Naive thymus-derived CD4-positive, alpha-beta T cell (primary cell): ENCODE measurements around the gene LPP. TPM values are rescaled to one million over a fixed set of nuclear protein-coding genes. Genes with fewer than 3 reads are reported as not detected.

Experiments
- ATAC-seq: fragments of 150-1000 bp; cut with Tn5 transposase; 2 replicates; pipeline ENCODE4 v1.10.0; 2021; ENCODE audit warnings: mild to moderate bottlenecking, moderate library complexity
- CTCF ChIA-PET: fragments of 350-600 bp; sonication (Branson Sonifier 250); formaldehyde crosslinking; loops from one replicate; lab custom pipeline; 2021; ENCODE audit warnings: antibody characterized with exemption; lab: Charles Lee
- POLR2A ChIA-PET: fragments of 350-600 bp; sonication (Branson Sonifier 250); formaldehyde crosslinking; loops from one replicate; lab custom pipeline; 2021; ENCODE audit warnings: antibody characterized with exemption, inconsistent platforms; lab: Charles Lee
- DNase-seq, 9 donors: peaks; one replicate each; pipeline versions ENCODE4 v3.0.0 to v3.0.0-alpha.2; 2020 to 2022; ENCODE audit warnings: mixed read lengths in 1 of 9
- H3K27ac ChIP-seq: one replicate; pipeline ENCODE4 v1.7.0; 2013; ENCODE audit warnings: mild to moderate bottlenecking, low read depth, low read length, moderate library complexity
- H3K27me3 ChIP-seq, 2 donors: one replicate each; pipeline ENCODE4 v1.7.0; 2013; ENCODE audit warnings: low read length in 2 of 2, mild to moderate bottlenecking in 2 of 2, moderate library complexity in 2 of 2; ENCODE audit not compliant: control insufficient read depth in 2 of 2, insufficient read depth in 2 of 2
- H3K36me3 ChIP-seq, 3 experiments: 1 replicate in 2 of 3; 2 replicates in 1 of 3; pipeline ENCODE4 v1.7.0; 2013; ENCODE audit warnings: low read length in 3 of 3, mild to moderate bottlenecking in 3 of 3, moderate library complexity in 1 of 3; ENCODE audit not compliant: insufficient read depth in 3 of 3, control insufficient read depth in 2 of 3
- H3K4me1 ChIP-seq, 2 donors: one replicate each; pipeline ENCODE4 v1.7.0; 2013; ENCODE audit warnings: low read length in 2 of 2, mild to moderate bottlenecking in 2 of 2, moderate library complexity in 1 of 2; ENCODE audit not compliant: control insufficient read depth in 2 of 2, insufficient read depth in 2 of 2
- H3K4me3 ChIP-seq: 2 replicates; pipeline ENCODE4 v1.7.0; 2013; ENCODE audit warnings: mild to moderate bottlenecking, low read length
- H3K9me3 ChIP-seq, 3 experiments: 1 replicate in 2 of 3; 2 replicates in 1 of 3; pipeline ENCODE4 v1.7.0; 2013; ENCODE audit warnings: low read length in 3 of 3; ENCODE audit not compliant: control insufficient read depth in 2 of 3
- H3K27ac Mint-ChIP-seq, 9 donors: one replicate each; pipeline ENCODE4 v1.8.0; 2020 to 2022; ENCODE audit warnings: mixed read lengths in 9 of 9, mild to moderate bottlenecking in 8 of 9, moderate library complexity in 5 of 9, inconsistent platforms in 2 of 9
- H3K27me3 Mint-ChIP-seq, 5 donors: one replicate each; pipeline ENCODE4 v1.8.0; 2021 to 2022; ENCODE audit warnings: mixed read lengths in 5 of 5, mild to moderate bottlenecking in 1 of 5
- H3K36me3 Mint-ChIP-seq, 5 donors: one replicate each; pipeline ENCODE4 v1.8.0; 2020 to 2022; ENCODE audit warnings: mixed read lengths in 5 of 5, mild to moderate bottlenecking in 3 of 5, inconsistent platforms in 1 of 5
- H3K4me1 Mint-ChIP-seq, 7 donors: one replicate each; pipeline ENCODE4 v1.8.0; 2020 to 2022; ENCODE audit warnings: mixed read lengths in 7 of 7, mild to moderate bottlenecking in 3 of 7, inconsistent platforms in 1 of 7
- H3K4me3 Mint-ChIP-seq, 10 donors: one replicate each; pipeline ENCODE4 v1.8.0; 2020 to 2022; ENCODE audit warnings: mild to moderate bottlenecking in 10 of 10, mixed read lengths in 10 of 10, moderate library complexity in 6 of 10, inconsistent platforms in 2 of 10
- H3K9me3 Mint-ChIP-seq, 11 donors: one replicate each; pipeline ENCODE4 v1.8.0; 2020 to 2022; ENCODE audit warnings: mixed read lengths in 11 of 11, mild to moderate bottlenecking in 4 of 11, inconsistent platforms in 1 of 11, moderate library complexity in 1 of 11
- intact Hi-C, 2 donors: fragments of 100-400 bp; cut with micrococcal nuclease; formaldehyde crosslinking; loops; one replicate each; pipeline ENCODE4 v1.15.1; 2023
- polyA plus RNA-seq, 2 donors: library from polyadenylated mRNA; unstranded; fragments of 300-500 nt; fragmentation: Illumina TruSeq; gene quantifications; one replicate each; pipeline ENCODE4 v1.2.3, GENCODE V29; 2021
- total RNA-seq, 6 experiments: library from RNA in 5 of 6; stranded (reverse) in 5 of 6; gene quantifications; 1 replicate in 5 of 6; 2 replicates in 1 of 6; pipeline ENCODE4 v1.2.3 and lab custom pipeline; 2021 to 2026

The LPP gene
- total and polyA plus RNA-seq, 7 experiments from 2014 or later = 10.3 to 95.2 (median 19.5) TPM

DNA sequence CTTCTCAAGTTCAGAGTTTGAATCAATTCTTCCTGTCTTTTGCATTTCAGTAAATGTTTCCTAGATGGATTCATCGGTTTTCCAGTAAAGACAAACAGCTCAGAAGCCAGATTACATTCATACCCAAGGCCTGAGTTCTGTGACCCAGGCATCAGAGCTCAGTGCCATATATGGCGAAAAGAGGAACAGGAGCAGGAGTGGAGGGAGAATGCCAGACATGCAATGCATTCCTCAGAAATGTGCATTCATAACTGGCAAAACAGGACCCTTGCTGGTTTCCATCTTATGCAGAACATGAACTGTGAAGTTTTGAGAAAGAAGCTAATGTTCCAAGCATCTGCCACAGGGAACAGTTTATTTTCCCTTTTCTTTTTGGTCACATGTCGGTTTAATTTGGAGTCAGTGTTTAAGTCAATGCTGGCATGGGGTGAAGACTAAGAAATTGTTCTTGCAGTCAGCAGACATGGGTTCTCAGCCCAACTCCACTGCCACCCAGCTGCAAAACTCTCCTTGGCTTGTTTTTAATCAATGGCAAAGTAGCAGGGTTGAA, 116.5 kb downstream of the LPP start:
- intact Hi-C loops = no loop called here
- ChIA-PET CTCF (no interaction called here), POLR2A (no interaction called here)
- Mint-ChIP-seq H3K27me3 (no peaks in the 10 kb centered on the region), H3K9me3 (no peaks in the 10 kb centered on the region), H3K36me3 (peaks cover 0 to 29% (median 14%) of the 10 kb centered on the region in 5 donors), H3K4me1 (peaks cover 0 to 36% (median 10%) of the 10 kb centered on the region in 7 donors), H3K4me3 (no peak overlapping the region), H3K27ac (peak overlapping the region in 2 of 9 donors; percentile 40 to 42)
- Histone ChIP-seq H3K36me3 (no peaks in the 10 kb centered on the region), H3K27ac (no peak overlapping the region), H3K4me3 (no peak overlapping the region), H3K4me1 (no peaks in the 10 kb centered on the region), H3K27me3 (no peaks in the 10 kb centered on the region), H3K9me3 (no peaks in the 10 kb centered on the region)
- no peak for DNase-seq
- peak; percentile 49 for ATAC-seq

GRCh38 chr3:188271226-188271914, 117.4 kb downstream of the LPP start:
- Histone ChIP-seq H3K4me1 (no peaks in the 10 kb centered on the region), H3K27ac (no peak overlapping the region), H3K4me3 (no peak overlapping the region), H3K36me3 (no peaks in the 10 kb centered on the region), H3K27me3 (no peaks in the 10 kb centered on the region), H3K9me3 (no peaks in the 10 kb centered on the region)
- CTCF ChIA-PET = no interaction called here
- DNase-seq (no peak), ATAC-seq (no peak)
- H3K36me3 Mint-ChIP-seq = peaks cover 0 to 31% (median 18%) of the 10 kb centered on the region in 5 donors
- H3K27ac Mint-ChIP-seq = peak overlapping the region in 1 of 9 donors; percentile 42
- intact Hi-C loops = no loop called here
- H3K27me3 Mint-ChIP-seq = no peaks in the 10 kb centered on the region
- POLR2A ChIA-PET = no interaction called here
- peaks cover 0 to 36% (median 10%) of the 10 kb centered on the region in 7 donors for H3K4me1 Mint-ChIP-seq
- no peak overlapping the region for H3K4me3 Mint-ChIP-seq
- no peaks in the 10 kb centered on the region for H3K9me3 Mint-ChIP-seq

GRCh38 chr3:188272481-188273372, 118.8 kb downstream of the LPP start:
- Mint-ChIP-seq H3K4me1 (peaks cover 0 to 31% (median 12%) of the 10 kb centered on the region in 7 donors), H3K36me3 (peaks cover 0 to 32% (median 20%) of the 10 kb centered on the region in 5 donors), H3K9me3 (no peaks in the 10 kb centered on the region), H3K27ac (no peak overlapping the region), H3K4me3 (no peak overlapping the region), H3K27me3 (no peaks in the 10 kb centered on the region)
- ChIA-PET POLR2A (no interaction called here), CTCF (no interaction called here)
- H3K4me1 ChIP-seq = no peaks in the 10 kb centered on the region
- ATAC-seq (no peak), DNase-seq (no peak)
- no peaks in the 10 kb centered on the region for H3K9me3 ChIP-seq
- no peak overlapping the region for H3K4me3 ChIP-seq
- H3K27ac ChIP-seq = no peak overlapping the region
- intact Hi-C loops = no loop called here
- H3K27me3 ChIP-seq = no peaks in the 10 kb centered on the region
- no peaks in the 10 kb centered on the region for H3K36me3 ChIP-seq

- Mint-ChIP-seq H3K9me3 (no peaks in the 10 kb centered on the region), H3K36me3 (peaks cover 0 to 35% (median 20%) of the 10 kb centered on the region in 5 donors), H3K27ac (no peak overlapping the region), H3K4me1 (peaks cover 0 to 33% (median 16%) of the 10 kb centered on the region in 7 donors), H3K27me3 (no peaks in the 10 kb centered on the region), H3K4me3 (no peak overlapping the region)
- intact Hi-C loops = no loop called here
- H3K27ac ChIP-seq = no peak overlapping the region
- H3K27me3 ChIP-seq = no peaks in the 10 kb centered on the region
- CTCF ChIA-PET = no interaction called here
- no peaks in the 10 kb centered on the region for H3K9me3 ChIP-seq
- ATAC-seq (no peak), DNase-seq (no peak)
- H3K36me3 ChIP-seq = no peaks in the 10 kb centered on the region
- POLR2A ChIA-PET = interaction anchor here (0.5 to 0.6 kb wide), 2 partner anchors 11 to 529 kb away, joined by 3 read pairs; no protein-coding TSS in a partner anchor
- H3K4me3 ChIP-seq = no peak overlapping the region
- H3K4me1 ChIP-seq = no peaks in the 10 kb centered on the region
These were observed 120.4 kb downstream of the LPP start for GRCh38 chr3:188274249-188274915.

DNA sequence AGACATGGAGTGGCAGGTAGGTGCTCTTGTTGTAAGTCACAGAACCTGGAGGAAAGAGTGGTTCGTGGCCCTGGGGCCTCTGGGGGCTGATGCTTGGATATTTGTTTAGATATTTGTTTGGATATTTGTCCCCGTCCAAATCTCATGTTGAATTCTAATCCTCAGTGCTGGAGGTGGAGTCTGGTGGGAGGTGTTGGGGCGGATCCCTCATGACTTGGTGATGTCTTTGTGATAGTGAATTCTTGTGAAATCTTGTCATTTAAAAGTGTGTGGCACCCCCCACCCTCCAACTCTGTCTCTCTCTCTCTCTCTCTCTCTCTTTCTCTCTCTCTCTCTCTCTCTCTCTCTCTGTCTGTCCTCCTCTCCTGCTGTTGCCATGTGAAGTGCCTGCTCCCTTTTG, 122.4 kb downstream of the LPP start:
- Mint-ChIP-seq H3K27ac (peak overlapping the region in 2 of 9 donors; percentile 31 to 56), H3K27me3 (no peaks in the 10 kb centered on the region), H3K4me1 (peaks cover 0 to 24% (median 9%) of the 10 kb centered on the region in 7 donors), H3K36me3 (peaks cover 0 to 25% (median 16%) of the 10 kb centered on the region in 5 donors), H3K9me3 (no peaks in the 10 kb centered on the region), H3K4me3 (no peak overlapping the region)
- intact Hi-C loops = no loop called here
- H3K27ac ChIP-seq = no peak overlapping the region
- ATAC-seq (no peak), DNase-seq (no peak)
- no peak overlapping the region for H3K4me3 ChIP-seq
- no peaks in the 10 kb centered on the region for H3K4me1 ChIP-seq
- no peaks in the 10 kb centered on the region for H3K9me3 ChIP-seq
- ChIA-PET POLR2A (no interaction called here), CTCF (interaction anchor here (0.7 to 1.0 kb wide), 2 partner anchors 15 to 463 kb away, joined by 4 to 7 read pairs; no protein-coding TSS in a partner anchor)
- H3K27me3 ChIP-seq = no peaks in the 10 kb centered on the region
- no peaks in the 10 kb centered on the region for H3K36me3 ChIP-seq

DNA sequence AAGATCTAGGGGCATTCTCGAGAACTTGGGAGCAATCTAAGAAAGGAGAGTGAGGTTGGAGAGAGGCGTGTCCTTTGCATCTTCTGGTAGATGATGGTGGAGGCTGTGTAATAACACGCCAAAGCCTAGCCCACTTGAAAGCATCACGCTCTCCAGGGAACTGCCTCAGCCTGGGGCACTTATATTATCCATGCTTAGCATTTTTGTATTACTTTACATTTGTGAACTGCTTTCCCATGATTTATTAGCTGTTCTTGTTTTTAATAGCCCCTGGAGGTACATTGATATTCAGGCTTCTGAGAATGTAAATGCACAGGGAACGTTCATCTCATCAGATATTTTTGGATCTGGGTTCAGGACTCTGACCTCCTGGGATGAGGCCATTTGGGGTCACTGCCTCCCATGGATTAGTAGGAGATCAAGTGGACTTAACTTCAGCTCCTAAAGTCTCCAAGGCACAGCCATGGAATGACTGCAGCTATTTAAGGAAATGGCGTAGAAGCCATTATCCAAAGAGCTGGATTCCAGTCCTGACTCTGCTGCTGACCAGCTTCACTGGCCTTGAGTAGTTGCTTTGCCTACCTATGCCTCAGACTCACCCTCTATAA, 124.9 kb downstream of the LPP start:
- intact Hi-C loops = loop anchor here (1.0 kb wide), 1 partner anchor 537 kb away; no protein-coding TSS in a partner anchor
- H3K36me3 ChIP-seq = no peaks in the 10 kb centered on the region
- no peaks in the 10 kb centered on the region for H3K27me3 Mint-ChIP-seq
- ATAC-seq (no peak), DNase-seq (no peak)
- H3K27ac ChIP-seq = no peak overlapping the region
- H3K27me3 ChIP-seq = no peaks in the 10 kb centered on the region
- no peak overlapping the region for H3K27ac Mint-ChIP-seq
- ChIA-PET CTCF (interaction anchor here (2.0 kb wide), 1 partner anchor 538 kb away, joined by 8 read pairs; no protein-coding TSS in a partner anchor), POLR2A (interaction anchor here (1.0 kb wide), 1 partner anchor 30 kb away, joined by 3 read pairs; no protein-coding TSS in a partner anchor)
- H3K9me3 Mint-ChIP-seq = no peaks in the 10 kb centered on the region
- H3K4me3 Mint-ChIP-seq = no peak overlapping the region
- no peak overlapping the region for H3K4me3 ChIP-seq
- no peaks in the 10 kb centered on the region for H3K4me1 ChIP-seq
- H3K9me3 ChIP-seq = no peaks in the 10 kb centered on the region
- H3K4me1 Mint-ChIP-seq = peaks cover 5 to 27% (median 15%) of the 10 kb centered on the region in 7 donors
- H3K36me3 Mint-ChIP-seq = peaks cover 0 to 15% (median 9%) of the 10 kb centered on the region in 5 donors
